DND-41 (cell line): Measurements from ENCODE around the gene ISYNA1.

Experiments
- ATAC-seq: fragments of 200-7000 bp; cut with Tn5 transposase; 3 replicates; pipeline ENCODE4 v1.9.1; 2021; ENCODE audit warnings: low read depth; ENCODE audit not compliant: insufficient read depth
- DNase-seq: peaks from one replicate; pipeline ENCODE4 v3.0.0-alpha.2; 2020
- H2AFZ ChIP-seq: 2 replicates; pipeline ENCODE4 v1.6.0; 2012; ENCODE audit warnings: low read depth, low read length
- H3K27ac ChIP-seq: 2 replicates; pipeline ENCODE4 v1.5.1; 2012; ENCODE audit warnings: low read length, inconsistent platforms
- H3K27me3 ChIP-seq: fragments of 200-600 bp; sonication (generic); 2 replicates; pipeline ENCODE4 v1.6.0; 2012; ENCODE audit warnings: low read length, mild to moderate bottlenecking, inconsistent platforms; ENCODE audit not compliant: insufficient read depth, poor library complexity
- H3K36me3 ChIP-seq: 2 replicates; pipeline ENCODE4 v1.5.1; 2012; ENCODE audit warnings: low read length, inconsistent platforms; ENCODE audit not compliant: insufficient read depth
- H3K4me1 ChIP-seq: 2 replicates; pipeline ENCODE4 v1.5.1; 2012; ENCODE audit warnings: mild to moderate bottlenecking, low read length; ENCODE audit not compliant: insufficient read depth
- H3K4me2 ChIP-seq: 2 replicates; pipeline ENCODE4 v1.6.0; 2012; ENCODE audit warnings: mild to moderate bottlenecking, moderate library complexity, low read length, inconsistent platforms; ENCODE audit not compliant: insufficient read depth
- H3K4me3 ChIP-seq, 2 experiments: fragments of 200-600 bp in 1 of 2; shearing (Covaris generic) in 1 of 2; 2 replicates each; pipeline ENCODE4 v1.5.1; 2012 to 2016; ENCODE audit warnings: inconsistent platforms in 2 of 2, low read length in 2 of 2, mild to moderate bottlenecking in 2 of 2, low read depth in 1 of 2, moderate library complexity in 1 of 2
- H3K79me2 ChIP-seq: 2 replicates; pipeline ENCODE4 v1.6.0; 2012; ENCODE audit warnings: low read length, inconsistent platforms; ENCODE audit not compliant: insufficient read depth
- H3K9ac ChIP-seq: 2 replicates; pipeline ENCODE4 v1.6.0; 2012; ENCODE audit warnings: low read depth, mild to moderate bottlenecking, inconsistent platforms, low read length, moderate library complexity
- H3K9me3 ChIP-seq: 2 replicates; pipeline ENCODE4 v1.5.1; 2012; ENCODE audit warnings: low read length, moderate library complexity, mild to moderate bottlenecking, inconsistent platforms; ENCODE audit not compliant: insufficient read depth, severe bottlenecking
- H4K20me1 ChIP-seq: 2 replicates; pipeline ENCODE4 v1.6.0; 2012; ENCODE audit warnings: low read length; ENCODE audit not compliant: insufficient read depth
- EZH2 ChIP-seq: IDR thresholded peaks from 3 replicates; pipeline ENCODE4 v1.6.1; 2012; ENCODE audit warnings: borderline replicate concordance, low read depth, mild to moderate bottlenecking, moderate library complexity, low read length, inconsistent platforms; ENCODE audit not compliant: severe bottlenecking
- TF ChIP-seq, protein P1 (sequence below): IDR thresholded peaks from 2 replicates; pipeline ENCODE4 v1.5.1; 2012; ENCODE audit warnings: borderline replicate concordance, low read length, moderate library complexity, mild to moderate bottlenecking; ENCODE audit not compliant: poor library complexity, severe bottlenecking; ENCODE audit errors: extremely low read depth

Gene ISYNA1

GRCh38 chr19:18446811-18447359 is 9.0 kb upstream of the ISYNA1 start:
- Histone ChIP-seq H3K79me2 (no peaks in the 10 kb centered on the region), H3K9ac (no peak overlapping the region), H3K36me3 (peaks cover 81% of the 10 kb centered on the region), H3K4me2 (no peak overlapping the region), H4K20me1 (peaks cover 35% of the 10 kb centered on the region), H3K4me3 (no peak overlapping the region), H3K9me3 (no peaks in the 10 kb centered on the region), H3K4me1 (no peaks in the 10 kb centered on the region), H3K27ac (no peak overlapping the region), H2AFZ (no peak overlapping the region), H3K27me3 (no peaks in the 10 kb centered on the region)
- no peak for TF ChIP-seq EZH2
- TF ChIP-seq, protein P1, sequence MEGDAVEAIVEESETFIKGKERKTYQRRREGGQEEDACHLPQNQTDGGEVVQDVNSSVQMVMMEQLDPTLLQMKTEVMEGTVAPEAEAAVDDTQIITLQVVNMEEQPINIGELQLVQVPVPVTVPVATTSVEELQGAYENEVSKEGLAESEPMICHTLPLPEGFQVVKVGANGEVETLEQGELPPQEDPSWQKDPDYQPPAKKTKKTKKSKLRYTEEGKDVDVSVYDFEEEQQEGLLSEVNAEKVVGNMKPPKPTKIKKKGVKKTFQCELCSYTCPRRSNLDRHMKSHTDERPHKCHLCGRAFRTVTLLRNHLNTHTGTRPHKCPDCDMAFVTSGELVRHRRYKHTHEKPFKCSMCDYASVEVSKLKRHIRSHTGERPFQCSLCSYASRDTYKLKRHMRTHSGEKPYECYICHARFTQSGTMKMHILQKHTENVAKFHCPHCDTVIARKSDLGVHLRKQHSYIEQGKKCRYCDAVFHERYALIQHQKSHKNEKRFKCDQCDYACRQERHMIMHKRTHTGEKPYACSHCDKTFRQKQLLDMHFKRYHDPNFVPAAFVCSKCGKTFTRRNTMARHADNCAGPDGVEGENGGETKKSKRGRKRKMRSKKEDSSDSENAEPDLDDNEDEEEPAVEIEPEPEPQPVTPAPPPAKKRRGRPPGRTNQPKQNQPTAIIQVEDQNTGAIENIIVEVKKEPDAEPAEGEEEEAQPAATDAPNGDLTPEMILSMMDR: no peak
- DNase-seq (no peak), ATAC-seq (no peak)

- no peak for TF ChIP-seq EZH2
- TF ChIP-seq, protein P1: no peak
These were observed 8.3 kb upstream of the ISYNA1 start for GRCh38 chr19:18446145-18446810.

DNA sequence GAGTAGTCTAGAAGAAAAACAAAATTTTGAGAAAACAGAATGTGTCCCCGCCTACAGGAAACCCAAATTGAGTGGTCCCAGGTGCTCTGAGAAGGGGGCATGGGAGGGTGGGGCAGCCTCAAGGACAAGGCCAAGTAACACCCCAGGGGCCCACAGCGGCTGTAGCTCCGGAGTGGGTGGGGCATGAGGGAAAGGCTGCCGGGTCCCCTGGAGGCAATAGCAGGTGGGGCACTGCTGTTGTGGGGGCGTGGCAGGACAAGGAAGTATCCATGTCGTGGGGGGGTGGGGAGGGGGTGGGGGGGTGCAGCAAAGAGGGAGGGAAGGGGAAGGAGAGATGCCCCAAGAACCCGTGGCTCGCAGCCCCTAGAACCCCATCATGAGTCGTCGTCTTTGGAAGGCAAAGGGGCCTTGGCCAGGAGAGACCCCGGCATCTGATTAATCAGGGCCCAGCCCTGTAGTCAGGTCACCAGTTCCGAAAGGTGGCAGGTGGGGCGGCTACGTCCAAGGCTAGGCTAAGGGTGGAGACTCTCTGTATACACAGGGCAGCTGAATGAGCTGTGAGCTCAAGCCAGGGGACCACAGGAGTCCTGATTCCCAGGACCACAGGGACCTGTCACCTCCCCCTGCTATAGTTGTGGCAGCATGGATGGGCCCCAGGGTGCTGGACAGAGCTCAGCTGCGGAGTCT is 7.5 kb upstream of the ISYNA1 start:
- H3K27ac ChIP-seq: no peak overlapping the region
- H2AFZ ChIP-seq: no peak overlapping the region
- ATAC-seq (no peak), DNase-seq (no peak)
- H3K79me2 ChIP-seq: no peaks in the 10 kb centered on the region
- no peak for TF ChIP-seq EZH2
- TF ChIP-seq, protein P1: no peak
- H3K27me3 ChIP-seq: no peaks in the 10 kb centered on the region
- peaks cover 32% of the 10 kb centered on the region; the same call in 1 of the 2 replicates for H4K20me1 ChIP-seq
- H3K4me2 ChIP-seq: no peak overlapping the region
- no peaks in the 10 kb centered on the region for H3K4me1 ChIP-seq
- no peak overlapping the region for H3K9ac ChIP-seq
- peaks cover 67% of the 10 kb centered on the region for H3K36me3 ChIP-seq
- H3K9me3 ChIP-seq: no peaks in the 10 kb centered on the region
- no peak overlapping the region for H3K4me3 ChIP-seq

More at GRCh38 chr19:18446145-18446810, 8.3 kb upstream of the ISYNA1 start:
- H3K79me2 ChIP-seq: no peaks in the 10 kb centered on the region
- H4K20me1 ChIP-seq: peaks cover 38% of the 10 kb centered on the region
- H3K4me1 ChIP-seq: no peaks in the 10 kb centered on the region
- H3K27ac ChIP-seq: no peak overlapping the region
- no peak overlapping the region for H2AFZ ChIP-seq
- DNase-seq (no peak), ATAC-seq (no peak)
- H3K4me3 ChIP-seq: no peak overlapping the region
- H3K36me3 ChIP-seq: peaks cover 75% of the 10 kb centered on the region
- H3K27me3 ChIP-seq: no peaks in the 10 kb centered on the region
- no peaks in the 10 kb centered on the region for H3K9me3 ChIP-seq
- H3K4me2 ChIP-seq: no peak overlapping the region
- H3K9ac ChIP-seq: no peak overlapping the region
